Neural cell (in vitro differentiated cells): ENCODE results near the gene ADRA2B. TPM values are rescaled to one million over a fixed set of nuclear protein-coding genes. Genes with fewer than 3 reads are reported as not detected.
"Not testable (repeated sequence)": the region's sequence is repeated elsewhere in the genome, so short reads cannot be mapped to it uniquely, and the experiment has no call there.

Source experiments
- H2AFZ ChIP-seq: fragments of 200-600, 300-800 bp; sonication (generic), shearing (Covaris generic); 2 replicates; pipeline ENCODE4 v1.6.0; 2014; ENCODE audit warnings: low read depth, mild to moderate bottlenecking, antibody characterized with exemption, low read length, moderate library complexity
- H3F3A ChIP-seq: fragments of 200-600 bp; shearing (Covaris generic); 2 replicates; pipeline ENCODE4 v1.6.1; 2016; ENCODE audit warnings: mild to moderate bottlenecking, moderate library complexity, mixed read lengths, antibody characterized with exemption, low read length; ENCODE audit not compliant: insufficient read depth, poor library complexity, severe bottlenecking
- H3K27ac ChIP-seq: fragments of 200-600, 300-800 bp; sonication (generic), shearing (Covaris generic); 2 replicates; pipeline ENCODE4 v1.5.1; 2014; ENCODE audit warnings: mild to moderate bottlenecking, low read length, moderate library complexity
- H3K27me3 ChIP-seq: fragments of 300-800, 200-600 bp; sonication (generic), shearing (Covaris generic); 2 replicates; pipeline ENCODE4 v1.6.0; 2014; ENCODE audit warnings: mild to moderate bottlenecking, low read depth, low read length, moderate library complexity; ENCODE audit not compliant: insufficient read depth
- H3K36me3 ChIP-seq: fragments of 300-800, 200-600 bp; sonication (generic), shearing (Covaris generic); 2 replicates; pipeline ENCODE4 v1.5.1; 2014; ENCODE audit warnings: mild to moderate bottlenecking, antibody characterized with exemption, low read length, moderate library complexity; ENCODE audit not compliant: insufficient read depth
- H3K4me2 ChIP-seq: fragments of 300-800, 200-600 bp; sonication (generic), shearing (Covaris generic); 2 replicates; pipeline ENCODE4 v1.6.0; 2014; ENCODE audit warnings: mild to moderate bottlenecking, low read length
- H3K4me3 ChIP-seq: fragments of 300-800, 200-600 bp; sonication (generic), shearing (Covaris generic); 2 replicates; pipeline ENCODE4 v1.5.1; 2014; ENCODE audit warnings: mild to moderate bottlenecking, low read length, moderate library complexity
- H3K79me2 ChIP-seq: fragments of 200-600 bp; shearing (Covaris generic); replicated peaks from 2 replicates; pipeline ENCODE4 v1.6.0; 2014; ENCODE audit warnings: mild to moderate bottlenecking, low read length, moderate library complexity; ENCODE audit not compliant: insufficient read depth
- H3K9ac ChIP-seq: fragments of 300-800, 200-600 bp; sonication (generic), shearing (Covaris generic); 2 replicates; pipeline ENCODE4 v1.6.1; 2016; ENCODE audit warnings: mild to moderate bottlenecking, low read length, mixed read lengths
- H3K9me2 ChIP-seq: fragments of 200-600 bp; shearing (Covaris generic); 2 replicates; pipeline ENCODE4 v1.6.1; 2016; ENCODE audit warnings: mild to moderate bottlenecking, low read length, mixed read lengths; ENCODE audit not compliant: insufficient read depth
- H3K9me3 ChIP-seq: fragments of 200-600, 300-800 bp; sonication (generic), shearing (Covaris generic); 2 replicates; pipeline ENCODE4 v1.6.1; 2016; ENCODE audit warnings: mild to moderate bottlenecking, mixed run types, low read length, moderate library complexity, mixed read lengths
- H4K20me1 ChIP-seq: fragments of 200-600 bp; shearing (Covaris generic); 2 replicates; pipeline ENCODE4 v1.6.1; 2016; ENCODE audit warnings: mild to moderate bottlenecking, mixed run types; ENCODE audit not compliant: insufficient read depth
- EP300 ChIP-seq: fragments of 450-650 bp; conservative IDR thresholded peaks from 2 replicates; pipeline ENCODE4 v1.6.1; 2014; ENCODE audit warnings: antibody characterized with exemption, mild to moderate bottlenecking, moderate library complexity; ENCODE audit not compliant: poor library complexity, severe bottlenecking
- EZH2 ChIP-seq: fragments of 200-600, 300-800 bp; shearing (Covaris generic), sonication (generic); IDR thresholded peaks from 2 replicates; pipeline ENCODE4 v1.6.1; 2014; ENCODE audit warnings: antibody characterized with exemption, low read length, borderline replicate concordance, mild to moderate bottlenecking; ENCODE audit not compliant: insufficient read depth, poor library complexity, severe bottlenecking
- MXI1 ChIP-seq: fragments of 450-650 bp; conservative IDR thresholded peaks from 2 replicates; pipeline ENCODE4 v1.6.1; 2014; ENCODE audit warnings: antibody characterized with exemption, mild to moderate bottlenecking; ENCODE audit not compliant: poor library complexity, severe bottlenecking
- POLR2AphosphoS5 ChIP-seq: IDR thresholded peaks from 2 replicates; pipeline ENCODE4 v1.6.1; 2012
- RAD21 ChIP-seq: fragments of 450-650 bp; conservative IDR thresholded peaks from 2 replicates; pipeline ENCODE4 v1.6.1; 2014; ENCODE audit warnings: antibody characterized with exemption, mild to moderate bottlenecking, moderate library complexity
- SMC3 ChIP-seq: fragments of 450-650 bp; conservative IDR thresholded peaks from 2 replicates; pipeline ENCODE4 v1.6.1; 2014; ENCODE audit warnings: antibody characterized with exemption, mild to moderate bottlenecking, moderate library complexity; ENCODE audit not compliant: poor library complexity
- TAF1 ChIP-seq: IDR thresholded peaks from 2 replicates; pipeline ENCODE4 v1.6.1; 2012; ENCODE audit warnings: low read depth
- polyA plus RNA-seq: library from polyadenylated mRNA; depleted of rRNA; stranded (reverse); fragments of >200 nt; gene quantifications from 2 replicates; pipeline ENCODE4 v1.2.3, GENCODE V29; 2014
- TF ChIP-seq, protein P1 (sequence below): fragments of 450-650 bp; IDR thresholded peaks from 2 replicates; pipeline ENCODE4 v1.5.1; 2014; ENCODE audit warnings: antibody characterized with exemption, mild to moderate bottlenecking, moderate library complexity; ENCODE audit not compliant: poor library complexity, severe bottlenecking
- TF ChIP-seq, protein P2 (sequence below): IDR thresholded peaks from 2 replicates; pipeline ENCODE4 v1.6.1; 2012; ENCODE audit warnings: borderline replicate concordance

The ADRA2B gene
- polyA plus RNA-seq, 1 donor from 2014 or later = not detected

DNA sequence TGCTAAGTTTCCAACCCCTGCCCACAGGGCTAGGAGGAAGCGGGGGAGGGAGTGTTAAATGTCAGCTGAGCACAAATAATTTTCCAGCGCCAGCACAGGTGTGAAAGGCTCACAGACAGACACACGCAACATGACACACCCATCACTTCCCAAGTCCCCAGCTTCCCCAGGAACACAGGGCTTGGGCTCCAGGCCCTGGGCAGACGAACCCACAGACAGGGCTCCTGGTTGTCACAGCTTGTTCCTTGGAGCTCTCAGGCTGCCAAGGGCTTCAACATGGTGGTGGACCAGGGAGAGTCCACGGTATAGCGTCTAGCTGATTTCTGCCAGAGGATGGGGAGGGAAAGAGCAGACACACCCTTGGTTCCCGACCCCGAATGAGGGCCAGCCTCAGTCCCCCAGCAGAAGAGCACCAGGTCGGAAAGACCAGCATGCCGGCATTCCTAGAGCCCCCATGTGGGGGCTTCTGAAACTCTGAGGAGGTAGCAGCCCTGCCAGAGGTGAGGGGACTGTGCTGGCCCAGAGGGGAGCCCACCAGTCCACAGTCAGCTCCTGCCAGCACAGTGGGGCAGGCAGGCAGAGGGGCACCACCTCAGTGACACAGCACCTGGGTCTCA, 27.0 kb upstream of the ADRA2B start:
- H3K27me3 ChIP-seq = peaks cover 31% of the 10 kb centered on the region
- no peaks in the 10 kb centered on the region for H3F3A ChIP-seq
- no peak overlapping the region for H2AFZ ChIP-seq
- no peaks in the 10 kb centered on the region for H4K20me1 ChIP-seq
- no peaks in the 10 kb centered on the region for H3K36me3 ChIP-seq
- no peaks in the 10 kb centered on the region for H3K79me2 ChIP-seq
- no peak overlapping the region for H3K27ac ChIP-seq
- H3K9me2 ChIP-seq = no peaks in the 10 kb centered on the region
- H3K4me2 ChIP-seq = no peak overlapping the region
- no peaks in the 10 kb centered on the region for H3K9me3 ChIP-seq
- no peak overlapping the region for H3K9ac ChIP-seq
- H3K4me3 ChIP-seq = no peak overlapping the region
- TF ChIP-seq RAD21 (no peak), TAF1 (no peak), EZH2 (no peak)
- TF ChIP-seq, protein P1, sequence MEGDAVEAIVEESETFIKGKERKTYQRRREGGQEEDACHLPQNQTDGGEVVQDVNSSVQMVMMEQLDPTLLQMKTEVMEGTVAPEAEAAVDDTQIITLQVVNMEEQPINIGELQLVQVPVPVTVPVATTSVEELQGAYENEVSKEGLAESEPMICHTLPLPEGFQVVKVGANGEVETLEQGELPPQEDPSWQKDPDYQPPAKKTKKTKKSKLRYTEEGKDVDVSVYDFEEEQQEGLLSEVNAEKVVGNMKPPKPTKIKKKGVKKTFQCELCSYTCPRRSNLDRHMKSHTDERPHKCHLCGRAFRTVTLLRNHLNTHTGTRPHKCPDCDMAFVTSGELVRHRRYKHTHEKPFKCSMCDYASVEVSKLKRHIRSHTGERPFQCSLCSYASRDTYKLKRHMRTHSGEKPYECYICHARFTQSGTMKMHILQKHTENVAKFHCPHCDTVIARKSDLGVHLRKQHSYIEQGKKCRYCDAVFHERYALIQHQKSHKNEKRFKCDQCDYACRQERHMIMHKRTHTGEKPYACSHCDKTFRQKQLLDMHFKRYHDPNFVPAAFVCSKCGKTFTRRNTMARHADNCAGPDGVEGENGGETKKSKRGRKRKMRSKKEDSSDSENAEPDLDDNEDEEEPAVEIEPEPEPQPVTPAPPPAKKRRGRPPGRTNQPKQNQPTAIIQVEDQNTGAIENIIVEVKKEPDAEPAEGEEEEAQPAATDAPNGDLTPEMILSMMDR = no peak

DNA sequence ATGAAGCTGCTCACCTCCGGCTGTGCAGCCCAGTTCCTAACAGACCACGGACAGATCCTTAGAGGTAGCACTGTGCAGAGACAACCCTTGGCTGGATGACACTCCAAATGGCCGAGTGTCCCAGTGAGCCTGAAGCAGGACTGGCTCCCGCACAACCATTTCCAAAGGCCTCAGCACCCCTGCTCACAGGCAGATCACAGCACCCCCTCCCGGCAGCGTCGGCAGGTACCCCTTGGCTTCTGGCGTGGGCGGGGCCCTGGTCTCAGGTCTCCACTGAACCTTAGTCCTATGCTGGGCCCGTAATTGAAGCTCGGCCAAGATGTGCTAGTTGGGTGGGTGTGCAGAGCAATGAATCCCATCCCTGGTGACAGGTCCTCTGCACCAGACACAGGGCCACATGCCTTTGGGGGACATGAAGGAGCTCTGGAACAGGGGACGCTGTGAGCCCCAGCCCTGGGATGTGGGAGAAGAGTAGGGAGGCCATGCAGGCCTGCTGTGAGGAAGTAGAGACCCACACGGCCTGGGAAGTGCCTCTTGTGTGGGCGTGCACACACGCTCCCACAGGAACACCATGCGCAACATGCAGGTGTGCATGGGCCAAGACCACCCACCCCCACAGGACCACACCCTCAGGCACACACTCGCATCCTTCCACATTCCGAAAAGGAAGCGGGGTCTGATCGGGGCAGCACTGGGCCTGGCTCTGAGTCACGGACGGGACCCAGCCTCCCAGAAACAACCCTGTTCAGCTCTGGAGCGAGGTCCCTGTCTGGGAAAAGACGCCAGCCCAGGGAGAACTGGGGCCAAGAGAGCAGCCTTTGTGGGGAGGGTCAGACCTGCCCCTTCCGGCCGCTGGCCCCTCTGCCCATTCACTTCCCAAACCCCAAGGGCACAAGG, 26.1 kb upstream of the ADRA2B start:
- Histone ChIP-seq H3K9me3 (no peaks in the 10 kb centered on the region), H2AFZ (no peak overlapping the region), H3K9me2 (no peaks in the 10 kb centered on the region), H3K27ac (no peak overlapping the region), H3K36me3 (no peaks in the 10 kb centered on the region), H3F3A (no peaks in the 10 kb centered on the region), H3K9ac (no peak overlapping the region), H3K4me3 (no peak overlapping the region), H4K20me1 (no peaks in the 10 kb centered on the region), H3K4me2 (no peak overlapping the region), H3K79me2 (no peaks in the 10 kb centered on the region), H3K27me3 (peaks cover 31% of the 10 kb centered on the region)
- TF ChIP-seq RAD21 = no peak
- TF ChIP-seq TAF1 = no peak
- no peak for TF ChIP-seq SMC3
- TF ChIP-seq, protein P1 = no peak
- TF ChIP-seq EP300 = no peak
- no peak for TF ChIP-seq POLR2AphosphoS5
- no peak for TF ChIP-seq MXI1
- TF ChIP-seq EZH2 = no peak
- TF ChIP-seq, protein P2, sequence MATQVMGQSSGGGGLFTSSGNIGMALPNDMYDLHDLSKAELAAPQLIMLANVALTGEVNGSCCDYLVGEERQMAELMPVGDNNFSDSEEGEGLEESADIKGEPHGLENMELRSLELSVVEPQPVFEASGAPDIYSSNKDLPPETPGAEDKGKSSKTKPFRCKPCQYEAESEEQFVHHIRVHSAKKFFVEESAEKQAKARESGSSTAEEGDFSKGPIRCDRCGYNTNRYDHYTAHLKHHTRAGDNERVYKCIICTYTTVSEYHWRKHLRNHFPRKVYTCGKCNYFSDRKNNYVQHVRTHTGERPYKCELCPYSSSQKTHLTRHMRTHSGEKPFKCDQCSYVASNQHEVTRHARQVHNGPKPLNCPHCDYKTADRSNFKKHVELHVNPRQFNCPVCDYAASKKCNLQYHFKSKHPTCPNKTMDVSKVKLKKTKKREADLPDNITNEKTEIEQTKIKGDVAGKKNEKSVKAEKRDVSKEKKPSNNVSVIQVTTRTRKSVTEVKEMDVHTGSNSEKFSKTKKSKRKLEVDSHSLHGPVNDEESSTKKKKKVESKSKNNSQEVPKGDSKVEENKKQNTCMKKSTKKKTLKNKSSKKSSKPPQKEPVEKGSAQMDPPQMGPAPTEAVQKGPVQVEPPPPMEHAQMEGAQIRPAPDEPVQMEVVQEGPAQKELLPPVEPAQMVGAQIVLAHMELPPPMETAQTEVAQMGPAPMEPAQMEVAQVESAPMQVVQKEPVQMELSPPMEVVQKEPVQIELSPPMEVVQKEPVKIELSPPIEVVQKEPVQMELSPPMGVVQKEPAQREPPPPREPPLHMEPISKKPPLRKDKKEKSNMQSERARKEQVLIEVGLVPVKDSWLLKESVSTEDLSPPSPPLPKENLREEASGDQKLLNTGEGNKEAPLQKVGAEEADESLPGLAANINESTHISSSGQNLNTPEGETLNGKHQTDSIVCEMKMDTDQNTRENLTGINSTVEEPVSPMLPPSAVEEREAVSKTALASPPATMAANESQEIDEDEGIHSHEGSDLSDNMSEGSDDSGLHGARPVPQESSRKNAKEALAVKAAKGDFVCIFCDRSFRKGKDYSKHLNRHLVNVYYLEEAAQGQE = no peak

DNA sequence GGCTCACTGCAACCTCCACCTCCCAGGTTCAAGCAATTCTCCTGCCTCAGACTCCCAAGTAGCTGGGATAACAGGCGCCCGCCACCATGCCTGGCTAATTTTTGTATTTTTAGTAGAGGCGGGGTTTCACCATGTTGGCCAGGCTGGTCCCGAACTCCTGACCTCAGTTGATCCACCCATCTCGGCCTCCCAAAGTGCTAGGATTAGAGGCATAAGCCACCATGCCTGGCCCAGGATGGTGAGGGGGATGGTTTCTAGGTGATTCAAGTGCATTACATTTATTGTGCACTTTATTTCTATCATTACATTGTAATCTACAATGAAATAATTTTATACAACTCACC, 25.2 kb upstream of the ADRA2B start:
- H3F3A ChIP-seq, H3K79me2 ChIP-seq, H3K9me3 ChIP-seq, H3K36me3 ChIP-seq, H4K20me1 ChIP-seq, H3K27ac ChIP-seq, H3K9ac ChIP-seq, H3K4me2 ChIP-seq, H3K4me3 ChIP-seq, H3K9me2 ChIP-seq, H2AFZ ChIP-seq: not testable (repeated sequence)
- H3K27me3 ChIP-seq = peaks cover 27% of the 10 kb centered on the region
